Measurements from ENCODE around the gene ESR2.
"Not testable (repeated sequence)": the region's sequence is repeated elsewhere in the genome, so short reads cannot be mapped to it uniquely, and the experiment has no call there.

ESR2 gene

GRCh38 chr14:64218344-64219240 lies 75.6 kb downstream of the ESR2 start:
- no peak for DNase-seq

- no peak for DNase-seq
Measured at GRCh38 chr14:64217834-64218233, 76.3 kb downstream of the ESR2 start.

GRCh38 chr14:64217308-64217707 lies 76.9 kb downstream of the ESR2 start:
- no peak for DNase-seq

GRCh38 chr14:64215978-64216377 lies 78.2 kb downstream of the ESR2 start:
- DNase-seq = no peak

- DNase-seq = no peak
Measured at GRCh38 chr14:64215274-64215673, 78.9 kb downstream of the ESR2 start.

- no peak for DNase-seq
Measured at GRCh38 chr14:64213853-64214570, 80.2 kb downstream of the ESR2 start.

- DNase-seq = no peak
Measured at GRCh38 chr14:64213086-64213485, 81.1 kb downstream of the ESR2 start.

- no peak for DNase-seq
Measured at GRCh38 chr14:64212666-64213065, 81.5 kb downstream of the ESR2 start.

- not testable (repeated sequence) for DNase-seq
Measured at GRCh38 chr14:64210912-64211311, 83.3 kb downstream of the ESR2 start.

GRCh38 chr14:64210216-64210615 lies 84.0 kb downstream of the ESR2 start:
- DNase-seq = no peak

GRCh38 chr14:64209444-64210131 lies 84.6 kb downstream of the ESR2 start:
- DNase-seq = no peak

- no peak for DNase-seq
Measured at GRCh38 chr14:64208981-64209380, 85.2 kb downstream of the ESR2 start.

- DNase-seq = no peak
Measured at GRCh38 chr14:64208261-64208660, 85.9 kb downstream of the ESR2 start.

GRCh38 chr14:64203366-64204006 lies 90.7 kb downstream of the ESR2 start:
- DNase-seq = no peak

- DNase-seq = no peak
Measured at GRCh38 chr14:64202716-64203115, 91.5 kb downstream of the ESR2 start.

GRCh38 chr14:64201921-64202545 lies 92.1 kb downstream of the ESR2 start:
- DNase-seq = no peak

GRCh38 chr14:64201296-64201695 lies 92.9 kb downstream of the ESR2 start:
- DNase-seq = no peak

- no peak for DNase-seq
Measured at GRCh38 chr14:64200170-64200569, 94.0 kb downstream of the ESR2 start.

- no peak for DNase-seq
Measured at GRCh38 chr14:64198486-64198885, 95.7 kb downstream of the ESR2 start.

GRCh38 chr14:64197996-64198395 lies 96.2 kb downstream of the ESR2 start:
- no peak for DNase-seq

- no peak for DNase-seq
Measured at GRCh38 chr14:64196814-64197411, 97.3 kb downstream of the ESR2 start.

GRCh38 chr14:64196056-64196455 lies 98.1 kb downstream of the ESR2 start:
- DNase-seq = no peak

Data from stimulated activated naive CD4-positive, alpha-beta T cell treated with Interleukin-2 at 50 U/mL for 16 hours (primary cell).